Renal cortical epithelial cell (primary cell): ENCODE data around the gene FOXD2. TPM values are rescaled to one million over a fixed set of nuclear protein-coding genes. Genes with fewer than 3 reads are reported as not detected.

Experiments used
- DNase-seq: peaks from one replicate; pipeline ENCODE4 v3.0.0-alpha.2; 2011; ENCODE audit warnings: low read depth
- total RNA-seq: library from RNA; depleted of rRNA; stranded (reverse); fragments of >200 nt; gene quantifications from 2 replicates; pipeline ENCODE4 v1.2.3, GENCODE V29; 2014

Gene FOXD2
- total RNA-seq, 1 donor from 2014 or later = 0.15 TPM

- no peak for DNase-seq
Measured at GRCh38 chr1:47465605-47466004, 27.8 kb downstream of the FOXD2 start.

DNA sequence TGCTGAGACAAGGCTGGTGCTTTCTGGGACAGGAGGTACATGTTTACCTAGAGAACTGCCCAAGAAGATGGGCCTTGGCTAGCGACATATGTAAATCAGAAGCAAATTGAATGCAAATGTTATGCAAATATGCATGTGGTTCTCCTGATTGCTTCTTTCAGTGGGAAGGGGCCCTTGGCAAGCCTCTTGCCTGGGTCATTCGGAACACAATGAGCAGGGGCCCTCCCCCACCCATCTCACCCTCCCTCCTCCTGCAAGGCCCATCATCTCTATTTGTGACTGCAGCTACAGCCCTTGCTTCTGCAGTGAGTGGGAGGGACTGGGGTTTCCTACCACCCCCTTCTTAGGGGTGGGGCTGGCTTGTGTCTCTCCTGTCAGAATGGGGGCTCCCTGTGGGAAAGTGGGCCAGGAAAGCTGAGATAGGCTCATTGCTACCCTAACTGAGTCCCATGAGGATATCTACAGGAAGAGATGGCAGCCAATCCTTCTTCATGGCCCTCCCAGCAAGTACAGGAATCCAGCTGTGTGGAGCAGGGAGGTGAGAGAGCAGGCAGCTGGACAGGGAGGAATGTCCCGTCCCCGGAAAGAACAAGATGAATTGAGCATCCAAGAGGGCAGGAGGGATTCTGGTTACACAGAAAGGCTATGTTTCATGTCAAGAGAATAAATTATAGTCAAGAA, 31.0 kb downstream of the FOXD2 start:
- no peak for DNase-seq

DNA sequence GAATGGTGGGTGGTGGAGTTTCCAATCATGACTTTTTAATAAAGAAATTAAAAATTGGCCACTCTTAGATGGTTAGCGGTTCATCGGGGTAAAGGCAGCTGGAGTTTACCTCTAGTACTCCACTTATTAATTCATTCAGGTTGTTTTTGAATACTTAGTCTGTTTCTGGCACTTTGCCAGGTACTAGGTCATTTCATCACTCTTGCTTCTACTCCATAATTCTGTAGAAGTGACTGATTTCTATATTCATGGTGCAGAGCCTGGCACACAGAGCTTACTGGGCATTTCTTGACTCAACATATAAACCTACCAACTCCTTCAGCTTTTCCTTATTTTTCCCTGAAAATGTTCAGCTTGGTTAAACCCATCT, 31.5 kb downstream of the FOXD2 start:
- no peak for DNase-seq

- no peak for DNase-seq
Measured at GRCh38 chr1:47469910-47470309, 32.1 kb downstream of the FOXD2 start.

DNA sequence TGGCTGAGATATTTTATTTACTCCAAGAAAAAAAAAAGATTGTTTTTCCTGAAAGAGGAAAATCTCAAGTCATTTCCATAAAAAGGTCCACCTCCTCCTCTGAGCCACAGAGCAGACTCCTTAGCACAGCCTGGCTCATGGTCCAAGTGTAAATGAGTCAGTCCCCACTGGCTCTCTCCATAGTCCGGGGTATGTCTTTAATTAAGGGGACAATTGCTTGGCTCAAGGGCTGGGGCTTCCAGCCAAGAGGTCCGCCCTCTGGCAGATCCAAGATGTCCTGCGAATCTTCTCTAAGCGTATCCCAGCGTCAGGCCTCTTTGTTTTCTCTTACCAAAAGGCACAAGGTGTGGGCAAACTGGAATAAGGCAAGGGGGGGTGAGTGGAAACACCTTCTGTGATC, 33.3 kb downstream of the FOXD2 start:
- no peak for DNase-seq

- DNase-seq = no peak
Measured at GRCh38 chr1:47474278-47475193, 36.7 kb downstream of the FOXD2 start.

GRCh38 chr1:47477595-47478080, 39.8 kb downstream of the FOXD2 start:
- DNase-seq = peak; percentile 23

GRCh38 chr1:47478090-47478489, 40.2 kb downstream of the FOXD2 start:
- DNase-seq = peak; percentile 9

DNA sequence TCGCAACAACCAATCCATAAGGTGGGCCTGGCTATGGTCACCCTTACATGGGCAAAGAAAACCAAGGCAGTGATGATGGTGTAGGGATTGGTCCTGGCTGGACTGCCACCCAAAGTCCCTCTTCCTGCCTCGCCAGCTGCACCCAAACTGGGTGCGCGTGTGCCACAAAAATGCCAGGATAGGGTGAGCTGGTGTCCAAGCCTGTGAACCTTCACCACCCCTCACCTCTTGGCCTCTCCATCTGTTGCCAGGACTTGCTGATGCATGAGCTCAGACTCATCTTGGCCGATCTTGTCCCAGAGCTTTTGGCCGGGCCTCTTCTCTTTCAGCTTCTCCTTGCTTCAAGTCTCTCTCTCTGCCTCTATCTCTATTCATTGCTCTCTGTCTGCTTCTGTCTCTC, 41.8 kb downstream of the FOXD2 start:
- no peak for DNase-seq

GRCh38 chr1:47481936-47482335, 44.1 kb downstream of the FOXD2 start:
- no peak for DNase-seq

GRCh38 chr1:47482786-47483185, 44.9 kb downstream of the FOXD2 start:
- no peak for DNase-seq

DNA sequence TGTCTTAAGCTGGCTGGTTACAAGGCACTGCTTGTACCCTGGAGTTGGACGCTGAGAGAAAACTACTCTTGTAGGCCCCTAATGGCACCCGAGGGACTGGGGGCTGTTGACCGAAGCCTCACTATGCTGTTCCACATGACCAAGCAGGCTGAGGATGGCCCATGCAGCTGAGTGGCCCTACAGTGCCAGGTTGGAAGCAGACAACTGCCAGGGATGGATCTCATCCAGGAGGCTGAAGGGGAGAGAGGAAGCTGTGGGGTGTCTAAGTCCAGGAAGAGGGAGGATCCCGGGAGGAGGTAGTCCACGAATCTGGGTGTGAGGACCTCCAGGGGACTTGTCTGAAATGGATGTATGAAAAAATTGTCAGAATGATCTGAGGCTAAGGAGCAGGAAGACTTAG, 45.8 kb downstream of the FOXD2 start:
- no peak for DNase-seq

DNA sequence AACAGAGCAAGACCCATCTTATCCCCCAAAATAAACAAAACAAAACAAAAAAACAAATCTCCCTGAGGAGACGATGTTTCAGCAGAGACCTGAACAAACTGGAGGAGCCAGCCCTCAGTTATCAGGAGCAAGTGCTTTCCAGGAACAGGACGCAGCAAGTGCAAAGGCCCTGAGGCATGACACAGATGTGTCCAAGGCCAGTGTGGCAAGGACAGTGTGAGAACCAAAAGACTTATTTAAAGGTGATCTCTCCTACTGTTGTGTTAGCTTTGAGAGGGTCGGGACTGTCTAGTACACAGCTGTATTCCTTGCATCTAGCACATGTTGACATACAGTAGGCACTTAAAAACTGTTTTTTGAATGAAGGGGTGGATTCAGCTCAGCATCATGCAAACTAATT, 48.0 kb downstream of the FOXD2 start:
- DNase-seq = no peak

DNA sequence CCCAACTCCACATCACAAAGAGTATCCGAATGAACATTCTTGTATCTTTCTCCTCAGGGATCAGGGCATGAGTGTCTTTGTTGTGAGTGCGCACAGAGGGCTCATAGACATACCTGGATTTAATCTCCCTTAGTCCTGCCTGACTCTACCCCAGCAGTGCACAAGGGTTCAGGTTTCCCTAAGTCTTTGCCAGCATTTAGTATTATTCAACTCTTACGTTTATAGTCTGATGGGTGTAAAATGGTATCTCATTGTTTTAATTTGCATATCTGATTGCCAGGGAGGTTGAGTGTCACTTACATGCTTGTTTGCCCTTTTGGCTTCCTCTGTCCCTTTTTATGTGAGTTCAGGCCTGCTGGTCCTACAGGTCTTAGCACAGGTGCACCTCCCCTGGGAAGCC, 49.5 kb downstream of the FOXD2 start:
- DNase-seq = no peak

DNA sequence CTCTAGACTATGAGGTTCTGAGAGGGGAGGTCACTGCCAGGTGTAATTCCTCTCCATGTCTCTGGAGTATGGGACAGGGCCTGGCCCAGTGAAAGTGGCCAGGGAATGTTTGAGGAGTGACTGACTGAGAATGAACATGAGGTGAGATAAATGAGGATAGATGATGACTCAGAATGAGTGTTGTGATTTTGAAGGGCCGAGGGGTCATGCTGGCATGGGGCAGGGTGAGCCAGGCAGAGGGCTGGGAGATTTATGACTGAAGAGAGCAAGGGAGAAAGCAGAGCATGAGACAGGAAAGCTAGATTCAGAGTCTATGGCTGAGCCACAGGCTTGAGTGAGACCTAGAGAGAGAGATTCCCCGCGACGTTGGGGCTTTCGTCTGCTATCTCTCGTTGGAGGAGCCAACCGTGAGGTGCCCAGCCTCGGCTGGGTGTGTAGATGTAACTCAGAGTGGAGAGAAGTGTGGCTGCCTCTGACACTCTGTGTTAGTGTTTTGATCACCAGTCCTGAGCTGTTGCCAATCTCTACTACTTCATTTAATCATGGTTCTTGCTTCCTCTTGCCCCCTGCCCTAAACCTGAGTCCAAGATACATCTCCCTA, 50.1 kb downstream of the FOXD2 start:
- peak; percentile 53 for DNase-seq

Other genes with a start within 250 kb of the FOXD2 start
- 288 and 398 TPM in 2 replicates for gene PDZK1IP1, start 248.0 kb upstream of the FOXD2 start, total RNA-seq
- gene TAL1, start 205.8 kb upstream of the FOXD2 start, total RNA-seq = 0.35 TPM in 2 replicates
- gene STIL, start 123.9 kb upstream of the FOXD2 start, total RNA-seq = 4.9 and 10.8 TPM in 2 replicates
- gene CMPK1, start 104.3 kb upstream of the FOXD2 start, total RNA-seq = 176 and 210 TPM in 2 replicates
- gene FOXE3, start 21.8 kb upstream of the FOXD2 start, total RNA-seq = not detected in 2 replicates